HG03097 (cell line): ENCODE results near the gene SPDYE2B.
A peak's percentile ranks its signal among the peaks of the same experiment; 100 is the strongest.
"Not testable (repeated sequence)": the region's sequence is repeated elsewhere in the genome, so short reads cannot be mapped to it uniquely, and the experiment has no call there.

Source experiments
- ATAC-seq: cut with Tn5 transposase; IDR thresholded peaks from one replicate; pipeline ENCODE4 v1.9.1; 2021; ENCODE audit not compliant: unreplicated experiment, low FRiP score

SPDYE2B gene

DNA sequence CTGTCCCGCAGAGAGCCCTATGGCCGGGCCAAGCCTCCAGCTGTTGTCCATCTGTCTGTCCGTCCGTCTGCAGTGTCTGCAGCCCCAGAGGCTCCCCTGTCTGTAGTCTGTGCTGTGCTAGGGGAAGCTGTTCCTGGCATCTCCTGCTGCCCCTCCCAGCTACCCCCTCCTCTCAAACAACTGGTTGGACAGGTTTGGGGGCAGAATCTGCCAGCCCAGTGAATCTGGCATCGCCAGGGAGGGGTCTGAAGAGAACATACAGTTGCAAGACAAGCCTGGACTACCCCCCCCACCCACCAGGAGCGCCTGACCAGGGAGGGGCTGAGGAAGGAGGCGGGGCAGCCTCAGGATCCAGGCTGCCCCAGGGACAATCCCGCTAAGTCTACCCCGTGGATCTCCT is 7.4 kb upstream of the SPDYE2B start, which contains the start of gene UPK3BL1:
Gene UPK3BL1, minus strand, starts transcription at position 101 of the 400 bp plus-strand sequence. Its CDS starts 50 bp downstream, at position 51.
- not testable (repeated sequence) for ATAC-seq

DNA sequence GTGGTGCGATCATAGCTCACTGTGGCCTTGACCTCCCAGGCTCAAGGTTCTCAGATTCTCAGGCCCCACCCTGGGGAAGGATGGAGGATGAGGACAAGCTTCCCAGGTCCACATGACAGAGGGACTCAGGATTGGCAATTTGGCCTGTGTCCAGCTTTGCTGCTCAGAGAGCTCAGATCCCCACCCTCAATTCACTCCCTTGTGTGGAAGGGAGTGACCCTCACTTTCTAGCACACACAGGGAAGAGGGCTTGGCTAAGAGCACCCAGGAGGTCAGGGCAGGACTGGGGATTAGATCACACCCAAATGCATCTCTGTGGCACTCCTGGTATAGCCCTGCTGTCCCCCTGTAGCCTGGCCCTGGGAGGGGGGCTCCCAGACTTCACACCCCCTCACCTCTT is 6.7 kb upstream of the SPDYE2B start:
- ATAC-seq, result not testable (repeated sequence)

DNA sequence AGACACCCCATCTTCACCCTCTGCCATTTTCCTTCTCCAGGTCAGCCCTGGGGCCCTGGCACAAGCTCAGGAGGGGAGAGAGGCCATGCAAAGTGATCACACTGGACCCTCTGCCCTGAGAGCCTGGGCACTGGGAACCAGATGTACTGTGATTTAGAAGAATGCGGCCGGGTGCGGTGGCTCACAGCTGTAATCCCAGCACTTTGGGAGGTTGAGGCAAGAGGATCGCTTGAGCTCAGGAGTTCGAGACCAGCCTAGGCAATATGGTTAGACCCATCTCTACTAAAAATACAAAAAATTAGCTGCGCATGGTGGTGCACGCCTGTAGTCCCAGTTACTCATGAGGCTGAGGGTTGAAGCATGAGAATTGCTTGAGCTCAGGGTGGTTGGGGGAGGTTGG is 2.3 kb upstream of the SPDYE2B start:
- ATAC-seq, result not testable (repeated sequence)

DNA sequence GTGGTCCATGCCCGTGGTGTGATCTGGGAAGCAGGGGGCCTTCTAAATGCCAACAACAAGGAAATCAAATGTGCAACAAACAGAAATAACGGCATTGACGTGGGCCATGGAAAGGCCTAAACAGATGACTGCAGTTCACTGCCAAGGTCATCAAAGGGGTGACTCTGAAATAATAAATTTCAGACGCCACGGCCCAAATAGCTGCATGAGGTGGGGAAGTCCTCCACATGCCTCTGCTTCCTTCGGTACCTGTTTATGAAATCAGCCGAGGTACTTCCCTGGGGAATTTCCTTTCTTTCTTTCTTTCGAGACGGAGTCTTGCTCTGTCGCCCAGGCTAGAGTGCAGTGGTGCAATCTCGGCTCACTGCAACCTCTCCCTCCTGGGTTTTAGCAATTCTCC is 14.6 kb downstream of the SPDYE2B start:
- ATAC-seq, result not testable (repeated sequence)

DNA sequence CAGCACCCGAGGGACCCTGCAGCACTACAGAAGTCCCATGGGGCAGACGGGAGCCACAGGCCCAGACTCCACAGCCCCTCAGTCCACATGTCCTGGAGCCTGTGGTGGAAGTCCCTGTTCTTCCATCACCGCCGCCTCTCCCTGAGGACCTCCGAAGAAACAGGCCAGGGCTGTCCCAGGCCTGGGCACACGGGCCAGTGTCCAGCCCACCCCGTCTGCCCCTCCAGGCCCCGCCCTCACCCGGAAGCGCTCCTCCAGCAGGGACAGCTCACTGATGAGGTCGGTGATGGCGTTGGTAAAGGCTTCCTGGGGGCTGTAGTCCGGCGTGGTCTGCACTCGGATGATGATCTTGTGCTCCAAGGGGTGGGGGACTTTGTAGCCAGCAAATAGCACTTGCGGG is 16.7 kb downstream of the SPDYE2B start:
- ATAC-seq, result not testable (repeated sequence)

DNA sequence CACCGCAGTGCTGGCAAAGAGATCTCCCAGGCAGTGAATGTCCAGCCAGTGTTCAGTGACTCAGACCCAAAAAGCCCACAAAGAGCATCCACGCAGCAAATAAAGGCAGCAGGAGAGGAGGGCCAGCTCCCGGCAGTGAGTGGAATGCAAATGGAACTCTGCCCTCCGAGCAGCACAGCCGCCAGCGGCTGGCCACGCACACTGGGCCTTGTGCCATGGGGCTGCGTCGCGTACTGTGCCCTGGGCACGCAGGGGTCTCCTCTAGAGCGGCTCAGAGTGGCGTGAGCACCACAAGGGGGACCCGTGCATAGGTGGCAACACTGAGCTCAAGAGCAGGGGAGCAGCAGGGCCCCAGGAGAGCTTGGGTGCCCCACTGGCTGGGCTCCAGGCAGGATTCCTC is 17.4 kb downstream of the SPDYE2B start:
- not testable (repeated sequence) for ATAC-seq

DNA sequence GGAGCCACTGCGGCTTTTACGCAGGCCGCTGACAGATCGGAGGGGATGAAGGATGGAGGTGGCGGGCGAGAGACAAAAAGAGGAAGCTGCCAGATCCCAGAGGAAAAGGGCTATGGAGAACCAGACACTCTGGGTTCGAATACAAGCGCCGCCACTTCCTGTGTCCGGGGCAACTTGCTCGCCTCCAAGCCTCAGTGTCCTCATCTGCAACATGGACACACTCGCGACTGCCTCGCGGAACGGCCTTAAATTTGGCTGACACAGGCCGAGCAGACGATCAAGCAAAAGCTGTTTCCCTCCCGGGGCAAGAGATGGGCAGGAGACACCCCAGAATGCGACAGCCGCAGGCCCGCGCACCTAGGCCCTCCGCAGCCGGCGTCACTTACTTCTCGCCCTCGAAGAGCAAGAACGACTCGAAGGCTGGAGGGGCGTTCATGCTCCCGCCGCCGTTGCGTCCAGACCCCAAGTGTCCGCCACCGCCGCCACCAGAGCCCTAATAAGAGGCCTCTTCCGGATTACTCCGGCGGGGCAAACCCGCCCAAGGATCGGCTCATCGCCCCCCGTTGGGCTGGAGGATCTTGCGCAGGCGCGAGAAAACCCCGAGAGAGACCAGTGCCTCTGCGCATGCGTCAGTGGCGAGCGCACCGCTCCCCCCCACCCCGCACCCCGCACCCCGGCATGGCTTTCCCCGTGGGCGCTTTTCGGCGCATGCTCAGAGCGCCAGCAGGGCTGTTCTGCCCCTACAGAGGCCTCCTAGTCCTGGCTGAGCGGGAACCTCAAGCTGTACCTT is 21.2 kb downstream of the SPDYE2B start, which contains the start of gene POLR2J2:
Gene POLR2J2, minus strand, starts transcription at position 498 of the 790 bp plus-strand sequence. Its CDS starts 62 bp downstream, at position 436.
- peak; percentile 67 for ATAC-seq

DNA sequence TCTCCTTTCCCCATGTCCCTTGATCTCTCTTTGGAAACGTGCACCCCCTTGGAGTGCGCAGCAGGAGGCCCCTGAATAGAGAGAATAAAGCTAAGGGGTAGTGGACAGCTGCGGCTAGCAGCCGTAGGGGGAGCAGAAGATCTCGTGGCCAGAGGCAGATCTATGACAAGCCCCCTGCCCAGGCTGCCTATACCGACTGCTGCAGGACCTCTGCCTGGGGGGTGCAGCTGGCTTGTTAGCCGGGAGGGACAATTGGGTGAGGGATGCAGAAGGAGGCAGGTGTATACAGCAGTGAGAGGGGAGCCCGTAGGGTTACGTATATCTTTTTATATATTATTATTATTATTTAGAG is 21.8 kb downstream of the SPDYE2B start:
- ATAC-seq, result peak; percentile 27

DNA sequence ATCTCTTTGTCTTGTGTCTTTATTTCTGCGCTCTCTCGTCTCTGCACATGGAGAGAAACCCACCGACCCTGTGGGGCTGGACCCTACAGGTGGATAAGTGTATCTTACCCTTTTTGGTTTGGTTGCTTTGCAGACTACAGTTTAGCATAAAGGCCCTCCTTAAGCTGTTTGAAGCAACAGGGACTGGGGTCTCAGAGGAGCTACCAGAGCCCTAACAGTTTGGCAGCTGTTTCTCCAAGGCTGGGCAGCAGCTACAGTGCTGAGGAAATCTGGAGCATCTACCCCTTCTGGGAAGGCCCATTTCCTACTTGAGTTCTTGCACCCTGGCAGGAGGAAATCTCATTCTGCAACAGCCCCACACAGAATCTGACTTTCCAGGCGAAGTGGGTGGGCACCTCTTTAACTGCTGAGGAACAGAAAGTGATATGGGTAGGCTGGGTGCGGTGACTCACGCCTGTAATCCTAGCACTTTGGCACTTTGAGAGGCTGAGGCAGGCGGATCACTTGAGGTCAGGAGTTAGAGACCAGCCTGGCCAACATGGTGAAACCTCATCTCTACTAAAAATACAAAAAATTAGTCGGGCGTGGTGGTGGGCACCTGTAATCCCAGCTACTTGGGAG is 23.4 kb downstream of the SPDYE2B start:
- ATAC-seq, result not testable (repeated sequence)

DNA sequence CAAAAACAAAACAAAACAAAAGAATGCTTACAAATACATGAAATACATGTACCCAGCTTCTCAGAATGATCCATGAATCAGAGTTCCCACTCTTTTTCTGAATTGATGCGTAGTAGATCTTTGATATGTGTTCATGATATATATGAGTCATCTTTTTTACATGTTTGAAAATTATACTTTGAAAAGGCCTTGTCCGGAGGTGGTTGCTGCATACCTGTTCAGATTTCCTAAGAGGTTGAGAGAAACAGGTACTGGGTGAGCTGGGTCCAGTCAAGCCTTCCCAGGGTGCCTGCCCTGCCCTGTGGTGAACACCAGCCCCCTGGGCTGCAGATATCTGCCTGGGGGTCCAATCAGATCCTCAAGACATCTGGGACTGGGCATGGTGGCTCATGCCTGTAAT is 25.4 kb downstream of the SPDYE2B start:
- ATAC-seq, result not testable (repeated sequence)

DNA sequence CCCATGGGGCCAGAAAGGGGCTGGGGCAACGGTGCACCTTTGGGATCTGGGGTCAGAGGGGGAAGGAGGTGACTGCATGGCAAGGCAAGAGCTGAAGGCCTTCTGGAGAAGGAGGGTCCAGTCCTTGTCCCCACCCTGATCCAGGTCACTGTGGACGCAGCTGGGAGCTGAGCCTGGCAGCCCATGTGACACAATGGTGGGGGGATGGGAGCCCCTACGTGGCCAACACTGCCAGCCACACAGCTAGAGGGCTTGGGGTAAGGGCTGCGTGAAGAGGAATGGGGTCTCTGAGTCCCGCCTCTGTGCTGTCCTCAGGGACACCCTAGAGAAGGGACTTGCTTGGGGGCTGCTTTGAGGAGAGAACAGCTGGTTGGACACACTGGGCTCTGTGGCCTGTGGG is 30.7 kb downstream of the SPDYE2B start:
- ATAC-seq, result not testable (repeated sequence)

DNA sequence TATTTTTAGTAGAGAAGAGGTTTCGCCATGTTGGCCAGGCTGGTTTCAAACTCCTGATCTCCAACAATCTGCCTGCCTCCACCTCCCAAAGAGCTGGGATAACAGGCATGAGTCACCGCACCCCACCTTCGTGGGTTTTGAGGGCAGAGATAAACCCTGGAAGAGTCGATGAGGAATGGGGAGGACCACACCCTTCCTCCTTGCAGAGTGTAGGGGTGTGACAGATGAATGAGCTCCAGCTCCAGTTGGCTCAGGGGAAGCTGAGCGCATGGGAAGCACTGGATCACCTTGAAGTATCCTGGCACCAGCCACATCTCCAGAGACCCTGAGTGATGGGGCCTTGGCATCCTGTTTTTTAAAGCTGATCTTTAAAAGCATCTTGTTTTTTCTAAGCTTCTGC is 32.4 kb downstream of the SPDYE2B start:
- not testable (repeated sequence) for ATAC-seq

DNA sequence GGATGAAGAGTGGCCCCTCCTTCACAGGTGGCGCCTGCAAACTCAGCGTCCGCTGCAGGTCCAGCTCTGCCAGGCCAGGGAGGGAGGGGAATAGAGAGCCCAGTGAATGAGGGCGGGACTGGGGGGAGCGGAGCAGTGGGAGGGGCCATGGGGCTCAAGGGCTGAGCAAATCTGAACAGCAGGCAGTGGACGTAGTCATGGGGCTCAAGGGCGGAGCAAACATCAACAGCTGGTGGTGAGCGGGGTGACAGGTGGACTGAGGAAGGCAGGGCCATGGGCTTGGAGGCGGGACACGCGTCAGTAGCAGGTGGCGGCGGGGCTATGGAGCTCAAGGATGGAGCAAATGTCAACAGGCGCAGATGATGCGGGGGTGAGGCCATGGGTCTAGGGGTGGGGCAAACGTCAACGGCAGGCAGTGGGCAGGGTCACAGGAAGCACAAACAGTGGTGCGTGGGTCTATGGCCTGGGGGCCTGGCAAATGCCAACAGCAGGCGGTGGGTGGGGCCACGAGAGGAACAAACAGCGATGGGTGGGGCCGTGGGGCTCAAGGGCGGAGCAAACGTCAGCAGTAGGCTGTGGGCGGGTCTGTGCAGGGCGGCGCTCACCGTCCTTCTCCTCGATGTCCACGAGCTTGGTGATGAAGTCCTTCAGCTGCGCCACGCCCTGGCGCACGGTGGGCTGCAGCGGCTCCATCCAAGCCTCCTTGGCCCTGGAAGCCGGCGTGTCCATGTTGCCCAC is 38.3 kb downstream of the SPDYE2B start:
- ATAC-seq, result peak; percentile 59

DNA sequence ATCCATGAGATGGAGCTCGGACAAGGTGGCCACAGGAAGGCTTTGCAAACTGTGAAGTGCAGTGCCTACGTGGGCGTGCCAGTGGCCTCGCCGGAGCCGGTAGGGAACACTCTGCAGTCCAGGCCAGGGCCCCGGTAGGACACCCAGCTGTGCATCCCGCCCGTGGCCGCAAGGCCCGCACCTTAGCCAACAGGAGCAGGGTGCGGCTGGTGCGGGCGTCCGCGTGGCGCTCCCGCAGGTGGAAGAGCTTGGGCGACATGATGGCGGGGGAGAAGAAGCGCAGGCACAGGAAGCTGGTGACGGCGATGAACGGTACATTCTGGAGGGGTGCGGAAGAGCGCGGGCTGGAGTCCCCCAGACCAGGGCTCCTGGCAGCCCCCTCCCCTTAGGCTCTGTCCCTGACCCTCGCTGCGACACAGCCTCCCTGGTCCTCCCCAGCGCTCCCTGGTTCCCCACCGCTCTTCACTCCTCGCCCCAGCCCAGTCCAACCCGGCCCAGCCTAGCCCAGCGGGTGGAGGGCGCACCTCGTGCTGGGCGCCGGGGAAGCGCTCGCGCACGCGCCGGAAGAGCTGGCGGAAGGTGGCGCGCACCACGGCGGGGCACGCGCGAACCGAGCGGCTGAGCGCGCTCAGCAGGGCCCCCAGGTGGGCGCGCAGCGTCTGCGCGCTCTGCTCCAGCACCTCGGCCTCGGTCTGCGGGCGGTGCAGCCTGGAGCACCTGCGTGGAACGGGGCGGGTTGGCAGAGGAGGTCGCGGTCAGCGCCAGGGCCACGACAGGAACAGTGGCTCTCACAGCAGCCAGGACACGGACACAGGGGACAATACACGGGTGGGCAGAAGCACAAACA is 39.5 kb downstream of the SPDYE2B start:
- peak; percentile 50 for ATAC-seq

DNA sequence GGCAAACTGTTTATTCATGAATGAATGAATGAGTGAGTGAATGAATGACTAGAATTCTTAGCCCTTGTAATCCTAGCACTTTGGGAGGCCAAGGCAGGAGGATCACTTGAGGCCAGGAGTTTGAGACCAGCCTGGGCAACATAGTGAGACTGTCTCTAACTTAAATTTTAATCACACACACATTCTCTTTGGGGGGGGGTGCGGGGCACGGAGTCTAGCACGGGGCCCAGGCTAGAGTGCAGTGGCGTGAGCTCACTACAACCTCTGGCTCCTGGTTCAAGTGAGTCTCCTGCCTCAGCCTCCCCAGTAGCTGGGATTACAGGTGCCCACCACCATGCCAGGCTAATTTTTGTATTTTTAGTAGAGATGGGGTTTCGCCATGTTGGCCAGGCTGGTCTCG is 40.5 kb downstream of the SPDYE2B start:
- not testable (repeated sequence) for ATAC-seq

DNA sequence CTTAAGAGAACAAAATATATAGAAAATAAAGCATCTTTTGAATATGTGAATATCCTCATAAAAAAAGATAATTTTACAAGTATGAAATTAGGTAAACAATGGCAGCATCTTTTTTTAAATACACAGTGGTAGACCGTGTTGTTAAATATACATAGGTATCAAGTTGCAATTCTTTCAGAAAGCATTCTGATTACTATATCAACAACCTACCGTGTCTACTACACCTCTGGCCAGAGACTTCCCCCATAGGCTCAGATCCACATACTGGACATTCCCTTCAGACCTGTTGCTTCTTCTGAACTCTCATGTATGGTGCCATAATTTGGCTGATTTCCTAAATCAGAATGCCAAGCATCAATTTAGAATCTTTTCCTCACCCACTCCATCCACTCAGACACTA is 43.9 kb downstream of the SPDYE2B start:
- ATAC-seq, result not testable (repeated sequence)

DNA sequence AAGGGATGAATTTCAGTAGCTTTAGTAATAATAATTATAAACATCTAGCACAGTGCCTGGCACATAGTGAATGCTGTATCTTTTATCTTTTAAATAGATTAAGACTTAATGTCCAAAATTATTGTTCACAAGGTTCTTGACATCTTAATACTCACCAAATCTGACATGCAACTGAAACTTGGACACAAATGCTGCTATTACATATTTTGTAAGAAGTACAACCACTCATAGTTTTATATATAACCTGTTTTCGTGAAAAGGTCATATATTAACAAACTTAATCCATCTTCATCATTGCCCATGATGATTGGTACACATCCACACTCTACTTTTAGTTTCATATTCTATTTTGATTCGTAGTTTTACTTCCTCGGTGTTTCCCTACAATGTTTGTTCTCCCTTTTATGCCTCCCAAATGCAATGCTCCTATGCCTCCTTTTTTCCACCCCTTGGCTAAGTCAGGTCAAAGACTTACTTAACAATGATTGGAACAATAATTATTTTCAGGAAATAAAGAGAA is 45.0 kb downstream of the SPDYE2B start:
- peak; percentile 60 for ATAC-seq

DNA sequence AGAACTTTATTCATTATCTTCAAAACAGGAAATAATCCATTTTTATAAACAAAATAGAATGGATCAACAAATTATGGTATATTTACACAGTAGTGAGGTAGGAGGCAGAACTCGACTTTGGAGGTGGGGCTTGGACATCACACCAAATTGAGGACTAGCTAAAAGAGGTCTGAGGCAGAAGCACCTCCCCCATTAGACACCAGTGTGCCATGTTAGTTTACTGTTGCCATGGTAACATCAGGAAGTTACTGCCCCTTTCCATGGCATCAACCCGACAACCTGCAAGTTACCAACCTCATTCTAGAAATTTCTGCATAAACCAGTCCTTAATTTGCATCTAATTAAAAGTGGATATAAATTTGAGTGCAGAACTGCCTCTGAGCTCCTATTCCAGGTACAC is 45.9 kb downstream of the SPDYE2B start:
- not testable (repeated sequence) for ATAC-seq

DNA sequence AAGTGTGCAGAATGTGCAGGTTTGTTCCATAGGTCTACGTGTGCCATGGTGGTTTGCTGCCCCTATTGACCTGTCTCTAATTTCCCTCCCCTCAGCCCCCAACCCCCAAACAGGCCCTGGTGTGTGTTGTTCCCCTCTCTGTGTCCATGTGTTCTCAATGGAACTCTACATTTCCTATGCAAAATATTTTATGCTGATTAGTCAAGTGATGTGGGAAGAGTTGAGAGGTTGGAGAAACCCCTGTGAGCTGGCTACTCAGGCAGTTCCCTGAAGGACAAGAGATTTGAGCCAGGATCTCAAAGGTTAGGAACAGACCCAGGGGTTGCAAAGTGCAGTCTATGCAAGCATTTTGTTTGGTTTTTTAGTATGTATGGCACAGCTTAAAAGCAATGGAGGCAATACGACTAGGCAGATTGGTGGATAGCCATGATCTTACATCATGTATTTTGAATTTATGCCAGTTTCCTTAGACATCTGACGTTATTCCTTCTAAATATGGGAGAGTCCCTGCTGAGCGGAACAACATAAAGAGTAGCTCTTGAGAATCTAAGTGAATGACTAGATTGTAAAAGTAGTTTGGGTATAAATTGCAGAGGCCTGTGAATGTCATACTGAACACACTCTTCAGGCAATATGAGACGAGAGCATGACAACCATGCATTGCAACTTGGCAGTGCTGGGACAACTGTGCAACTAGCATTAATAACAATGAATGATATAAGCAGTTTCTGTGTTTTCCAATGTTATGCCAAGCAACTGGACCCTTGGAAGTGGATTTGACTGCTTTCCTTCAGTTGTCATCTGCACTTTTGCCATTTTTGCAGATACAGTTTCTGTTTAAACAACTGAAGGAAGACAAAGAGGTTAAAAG is 47.8 kb downstream of the SPDYE2B start:
- not testable (repeated sequence) for ATAC-seq
